Pons (tissue), 1 donor: ENCODE data around the gene PFKFB3.

Source experiments
- DNase-seq: peaks from one replicate; pipeline ENCODE4 v3.0.0-alpha.2; 2016; ENCODE audit warnings: low spot score

Gene PFKFB3

DNA sequence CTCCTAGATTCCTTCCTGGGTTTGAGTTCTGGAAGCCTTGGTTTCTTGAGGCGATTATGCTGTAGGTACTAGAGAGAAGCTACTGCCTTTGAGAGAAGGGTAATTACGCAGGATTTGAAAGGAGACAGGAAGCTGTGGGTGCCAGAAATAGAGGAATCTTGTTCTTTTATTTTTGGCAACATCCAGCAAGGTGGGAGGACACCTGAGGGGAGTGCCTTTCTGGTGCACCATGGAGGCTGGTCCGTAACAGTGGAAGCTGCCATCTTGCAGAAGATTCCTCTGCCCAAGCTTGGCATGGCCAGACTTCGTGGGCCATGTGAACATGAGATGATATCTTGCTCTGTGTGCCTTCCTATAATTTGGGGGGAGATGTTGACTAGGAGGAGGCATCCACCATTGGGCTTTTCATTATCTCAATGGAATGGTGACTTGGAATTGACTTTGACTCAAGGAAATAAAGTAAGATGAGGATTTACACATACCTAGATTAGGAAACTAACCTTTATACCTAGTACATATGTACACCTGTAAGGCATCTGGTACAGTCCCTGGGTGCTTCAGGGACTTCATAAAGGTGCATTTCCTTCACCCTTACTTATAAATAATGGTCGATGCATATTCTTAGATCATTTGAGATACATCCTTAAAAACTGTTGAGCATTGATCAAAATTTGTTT lies 98.2 kb downstream of the PFKFB3 start:
- no peak for DNase-seq

DNA sequence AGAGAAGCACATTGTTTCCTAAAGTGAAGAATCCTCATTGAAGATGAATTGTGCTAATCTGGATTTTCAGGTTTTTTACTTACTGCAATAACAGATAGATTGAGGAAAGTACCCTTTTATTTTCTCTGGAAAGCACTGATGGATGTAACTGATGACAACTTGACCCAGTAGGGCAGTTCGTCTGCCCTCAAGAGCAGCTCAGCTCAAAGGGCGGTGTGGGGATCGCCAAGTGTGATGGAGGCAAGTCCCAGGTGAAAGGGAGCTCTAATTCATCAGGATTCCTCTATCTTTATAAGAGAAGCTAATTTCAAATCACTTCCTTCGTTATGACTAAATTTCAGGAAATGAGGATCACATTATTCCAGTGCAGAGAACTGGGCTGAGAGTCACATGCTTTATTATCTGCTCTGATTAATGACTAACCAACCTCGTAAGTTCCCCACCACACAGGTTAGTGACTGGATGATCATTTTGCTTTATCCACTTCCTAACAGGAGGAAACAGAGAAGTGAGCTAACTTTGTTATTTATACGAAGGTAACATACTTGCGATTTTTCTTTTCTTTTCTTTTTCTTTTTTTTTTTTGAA lies 98.8 kb downstream of the PFKFB3 start:
- no peak for DNase-seq
